Vagina (tissue), 2 donors: ENCODE results near the gene TMEM18. TPM values are rescaled to one million over a fixed set of nuclear protein-coding genes. Genes with fewer than 3 reads are reported as not detected.
A peak's percentile ranks its signal among the peaks of the same experiment; 100 is the strongest.
"Not testable (repeated sequence)": the region's sequence is repeated elsewhere in the genome, so short reads cannot be mapped to it uniquely, and the experiment has no call there.

Source experiments
- DNase-seq, 2 donors: peaks; one replicate each; pipeline ENCODE4 v3.0.0-alpha.2; 2017; ENCODE audit errors: extremely low spot score in 2 of 2
- H3K27ac ChIP-seq: fragments of 200-600 bp; sonication (generic); one replicate; pipeline ENCODE4 v1.5.1; 2019
- H3K27me3 ChIP-seq: fragments of 200-600 bp; sonication (generic); one replicate; pipeline ENCODE4 v1.5.1; 2019
- H3K36me3 ChIP-seq, 2 donors: fragments of 200-600 bp; sonication (generic); one replicate each; pipeline ENCODE4 v1.5.1; 2017 to 2019
- H3K4me1 ChIP-seq: fragments of 200-600 bp; sonication (generic); one replicate; pipeline ENCODE4 v1.5.1; 2019
- H3K4me3 ChIP-seq, 2 donors: fragments of 200-600 bp; sonication (generic); 1 replicate in 1 of 2; 2 replicates in 1 of 2; pipeline ENCODE4 v1.5.1; 2016 to 2019
- H3K9me3 ChIP-seq: fragments of 200-600 bp; sonication (generic); one replicate; pipeline ENCODE4 v1.5.1; 2019
- POLR2A ChIP-seq, 2 donors: fragments of 450-650 bp; IDR thresholded peaks; one replicate each; pipeline ENCODE4 v1.6.1; 2017; ENCODE audit warnings: antibody characterized with exemption in 2 of 2, mild to moderate bottlenecking in 2 of 2, moderate library complexity in 2 of 2
- POLR2AphosphoS5 ChIP-seq, 2 donors: sonication (generic); formaldehyde crosslinking; IDR thresholded peaks; one replicate each; pipeline ENCODE4 v1.9.0; 2017; ENCODE audit warnings: antibody characterized with exemption in 2 of 2, mild to moderate bottlenecking in 2 of 2, low read depth in 1 of 2; ENCODE audit not compliant: insufficient read depth in 1 of 2
- intact Hi-C: fragments of 100-400 bp; cut with DNase I; formaldehyde crosslinking; loops from one replicate; pipeline ENCODE4 v1.15.1; 2023
- total RNA-seq: library from RNA; depleted of rRNA; stranded (reverse); fragments of >200 nt; gene quantifications from one replicate; pipeline ENCODE4 v1.2.3, GENCODE V29; 2016
- TF ChIP-seq, protein P1 (sequence below), 3 experiments: fragments of 450-650 bp in 2 of 3; fragments of 200-600 bp in 1 of 3; sonication (generic) in 1 of 3; IDR thresholded peaks; one replicate each; pipeline ENCODE4 v1.5.1; 2017 to 2019; ENCODE audit warnings: antibody characterized with exemption in 3 of 3, mild to moderate bottlenecking in 2 of 3, moderate library complexity in 2 of 3

TMEM18 gene
- total RNA-seq, 1 donor from 2014 or later: 21.1 TPM

DNA sequence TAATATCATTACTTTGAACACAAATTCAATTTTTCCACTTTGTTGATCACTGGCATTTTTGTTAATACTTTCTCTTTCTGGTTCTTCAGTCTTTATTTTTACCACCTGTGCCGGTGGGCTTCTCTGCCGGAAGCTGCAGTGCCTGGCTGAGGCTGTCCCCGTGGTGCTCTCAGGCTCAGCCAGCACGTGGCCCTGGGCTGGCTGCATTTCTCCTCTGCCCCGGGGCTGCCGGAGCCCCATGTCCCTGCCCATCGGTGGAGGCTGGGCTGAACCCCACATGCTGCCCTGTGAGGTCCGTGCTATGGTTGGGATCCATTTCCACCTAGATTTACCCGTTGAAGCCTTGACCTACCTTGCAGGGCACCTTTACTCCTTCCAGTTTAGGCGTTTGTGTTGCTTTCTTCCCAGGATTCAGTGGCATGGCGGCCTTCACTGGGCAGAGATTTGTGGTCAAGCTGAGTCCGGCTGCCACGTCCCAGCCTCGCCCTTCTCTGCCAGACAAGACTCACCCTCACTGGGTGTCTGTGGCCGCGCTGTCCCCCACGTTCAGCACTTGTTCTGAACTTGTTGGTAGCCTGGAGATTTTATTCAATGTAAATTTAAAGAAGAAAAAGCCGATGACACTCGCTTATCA is 12.8 kb upstream of the TMEM18 start:
- Histone ChIP-seq H3K27me3 (no peaks in the 10 kb centered on the region), H3K9me3 (no peaks in the 10 kb centered on the region), H3K27ac (peak overlapping the region; percentile 5), H3K36me3 (no peaks in the 10 kb centered on the region), H3K4me3 (no peak overlapping the region), H3K4me1 (peaks cover 7% of the 10 kb centered on the region)
- no peak for TF ChIP-seq POLR2A (IDR thresholded peaks at IDR 0.05)
- no peak for DNase-seq
- intact Hi-C loops: no loop called here

DNA sequence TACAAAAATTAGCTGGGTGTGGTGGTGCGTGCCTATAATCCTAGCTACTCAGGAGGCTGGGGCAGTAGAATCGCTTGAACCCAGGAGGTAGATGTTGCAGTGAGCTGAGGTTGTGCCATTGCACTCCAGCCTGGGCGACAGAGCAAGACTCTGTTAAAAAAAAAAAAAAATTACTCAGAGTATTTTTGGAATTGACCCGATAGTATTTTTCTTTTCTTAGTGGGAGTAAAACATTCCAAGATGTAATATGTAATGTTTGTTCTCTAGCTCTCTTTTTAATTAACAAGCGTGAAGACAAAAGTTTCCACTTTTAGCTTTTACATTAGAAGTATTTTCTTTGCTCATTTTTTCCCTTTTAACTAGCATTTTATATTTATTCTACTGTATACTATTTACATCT is 12.0 kb upstream of the TMEM18 start:
- H3K4me1 ChIP-seq: peaks cover 7% of the 10 kb centered on the region
- no peak for DNase-seq
- intact Hi-C loops: no loop called here
- peak overlapping the region; percentile 20 for H3K27ac ChIP-seq
- H3K4me3 ChIP-seq: no peak overlapping the region
- TF ChIP-seq POLR2A (IDR thresholded peaks at IDR 0.05): no peak
- H3K27me3 ChIP-seq: no peaks in the 10 kb centered on the region
- no peaks in the 10 kb centered on the region for H3K9me3 ChIP-seq
- H3K36me3 ChIP-seq: no peaks in the 10 kb centered on the region

DNA sequence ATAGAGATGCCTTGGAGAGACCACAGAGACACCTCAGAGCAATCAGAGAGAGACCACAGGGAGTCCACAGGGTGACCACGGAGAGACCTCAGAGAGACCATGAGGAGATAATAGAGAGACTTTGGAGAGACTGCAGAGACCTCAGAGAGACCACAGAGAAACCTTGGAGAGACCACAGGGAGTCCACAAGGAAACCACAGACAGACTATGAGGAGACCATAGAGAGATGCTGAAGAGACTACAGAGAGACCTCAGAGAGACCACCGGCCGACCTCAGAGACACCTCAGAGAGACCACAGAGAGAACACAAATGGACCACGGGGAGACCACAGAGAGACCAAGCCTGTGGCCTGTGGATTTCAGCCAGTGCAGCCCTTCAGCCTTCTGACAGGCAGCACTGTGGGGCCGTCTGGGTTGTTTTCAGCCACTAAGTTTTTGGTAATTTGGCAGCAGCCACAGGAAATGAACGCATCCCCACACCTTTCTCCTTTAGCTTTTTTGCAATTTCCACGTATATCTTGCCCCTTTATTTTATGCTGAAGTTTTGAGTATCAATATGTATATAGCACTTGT is 11.4 kb upstream of the TMEM18 start:
- TF ChIP-seq POLR2A (IDR thresholded peaks at IDR 0.05): no peak
- TF ChIP-seq, protein P1, sequence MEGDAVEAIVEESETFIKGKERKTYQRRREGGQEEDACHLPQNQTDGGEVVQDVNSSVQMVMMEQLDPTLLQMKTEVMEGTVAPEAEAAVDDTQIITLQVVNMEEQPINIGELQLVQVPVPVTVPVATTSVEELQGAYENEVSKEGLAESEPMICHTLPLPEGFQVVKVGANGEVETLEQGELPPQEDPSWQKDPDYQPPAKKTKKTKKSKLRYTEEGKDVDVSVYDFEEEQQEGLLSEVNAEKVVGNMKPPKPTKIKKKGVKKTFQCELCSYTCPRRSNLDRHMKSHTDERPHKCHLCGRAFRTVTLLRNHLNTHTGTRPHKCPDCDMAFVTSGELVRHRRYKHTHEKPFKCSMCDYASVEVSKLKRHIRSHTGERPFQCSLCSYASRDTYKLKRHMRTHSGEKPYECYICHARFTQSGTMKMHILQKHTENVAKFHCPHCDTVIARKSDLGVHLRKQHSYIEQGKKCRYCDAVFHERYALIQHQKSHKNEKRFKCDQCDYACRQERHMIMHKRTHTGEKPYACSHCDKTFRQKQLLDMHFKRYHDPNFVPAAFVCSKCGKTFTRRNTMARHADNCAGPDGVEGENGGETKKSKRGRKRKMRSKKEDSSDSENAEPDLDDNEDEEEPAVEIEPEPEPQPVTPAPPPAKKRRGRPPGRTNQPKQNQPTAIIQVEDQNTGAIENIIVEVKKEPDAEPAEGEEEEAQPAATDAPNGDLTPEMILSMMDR (IDR thresholded peaks at IDR 0.05): no peak
- no peak for TF ChIP-seq POLR2AphosphoS5 (IDR thresholded peaks at IDR 0.05; ENCODE audit: insufficient read depth in 1 of 2, low read depth in 1 of 2)
- no peaks in the 10 kb centered on the region for H3K36me3 ChIP-seq
- no peaks in the 10 kb centered on the region for H3K9me3 ChIP-seq
- no peak overlapping the region for H3K4me3 ChIP-seq
- H3K4me1 ChIP-seq: peaks cover 7% of the 10 kb centered on the region
- H3K27ac ChIP-seq: peak overlapping the region; percentile 20
- no peak for DNase-seq
- no peaks in the 10 kb centered on the region for H3K27me3 ChIP-seq
- intact Hi-C loops: no loop called here

DNA sequence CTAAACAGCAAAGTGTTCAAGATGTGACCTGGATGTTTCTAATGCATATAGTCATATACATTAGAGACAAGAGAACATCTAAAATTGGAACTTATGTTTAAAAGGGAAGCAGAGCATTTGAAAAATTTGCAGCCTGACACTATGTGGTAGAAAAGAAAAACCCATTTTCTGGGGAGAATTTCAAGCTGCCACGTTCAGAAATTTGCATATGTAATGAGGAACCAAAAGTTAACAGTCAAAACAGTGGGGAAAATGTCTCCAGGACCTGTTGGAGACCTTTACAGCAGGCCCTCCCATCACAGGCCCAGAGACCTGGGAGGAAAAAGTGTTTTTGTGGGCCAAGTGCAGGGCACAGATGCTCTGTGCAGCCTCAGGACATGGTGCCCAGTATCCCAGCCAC is 8.2 kb upstream of the TMEM18 start:
- Histone ChIP-seq H3K27ac (no peak overlapping the region), H3K4me3 (no peak overlapping the region), H3K4me1 (peaks cover 7% of the 10 kb centered on the region), H3K27me3 (no peaks in the 10 kb centered on the region), H3K36me3 (no peaks in the 10 kb centered on the region), H3K9me3 (no peaks in the 10 kb centered on the region)
- no peak for DNase-seq
- intact Hi-C loops: no loop called here
- no peak for TF ChIP-seq POLR2A (IDR thresholded peaks at IDR 0.05)
- TF ChIP-seq, protein P1 (IDR thresholded peaks at IDR 0.05): no peak

DNA sequence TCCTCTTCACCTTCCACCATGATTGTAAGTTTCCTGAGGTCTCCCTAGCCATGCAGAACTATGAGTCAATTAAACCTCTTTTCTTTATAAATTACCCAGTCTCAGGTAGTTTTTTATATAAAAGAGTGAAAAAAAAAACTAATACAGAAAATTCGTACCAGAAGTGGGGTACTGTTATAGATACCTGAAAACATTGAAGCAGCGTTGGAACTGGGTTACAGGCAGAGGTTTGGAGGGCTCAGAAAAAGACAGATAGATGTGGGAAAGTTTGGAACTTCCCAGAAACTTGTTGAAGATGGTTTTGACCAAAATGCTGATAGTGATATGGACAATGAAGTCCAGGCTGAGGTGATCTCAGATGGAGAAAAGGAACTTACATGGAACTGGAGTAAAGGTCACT is 7.7 kb upstream of the TMEM18 start:
- intact Hi-C loops, H3K27me3 ChIP-seq, H3K4me1 ChIP-seq, H3K9me3 ChIP-seq, H3K36me3 ChIP-seq, DNase-seq, H3K27ac ChIP-seq, H3K4me3 ChIP-seq: not testable (repeated sequence)

DNA sequence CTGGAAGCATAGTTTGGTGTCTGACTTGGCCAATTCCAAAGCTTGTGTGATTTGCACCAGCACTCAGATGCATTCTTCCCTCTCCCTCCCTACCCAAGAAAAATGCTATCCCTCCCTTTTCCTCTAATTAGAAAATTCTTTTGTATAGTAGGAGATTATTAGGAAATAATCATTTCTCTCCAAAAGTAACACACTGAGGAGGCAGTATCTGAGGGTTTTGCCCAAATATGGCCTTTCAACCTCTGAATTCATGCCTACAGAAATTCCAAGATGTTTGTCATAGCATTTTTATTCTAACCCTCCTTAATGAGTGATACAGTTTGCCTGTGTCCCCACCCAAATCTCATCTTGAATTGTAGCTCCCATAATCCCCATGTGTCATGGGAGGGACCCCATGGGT is 5.0 kb upstream of the TMEM18 start:
- H3K36me3 ChIP-seq: no peaks in the 10 kb centered on the region
- no peaks in the 10 kb centered on the region for H3K27me3 ChIP-seq
- TF ChIP-seq, protein P1 (IDR thresholded peaks at IDR 0.05): no peak
- no peak for TF ChIP-seq POLR2AphosphoS5 (IDR thresholded peaks at IDR 0.05; ENCODE audit: insufficient read depth in 1 of 2, low read depth in 1 of 2)
- no peak for TF ChIP-seq POLR2A (IDR thresholded peaks at IDR 0.05)

More for the DNA sequence above, 5.0 kb upstream of the TMEM18 start:
- H3K27ac ChIP-seq: no peak overlapping the region
- peaks cover 6% of the 10 kb centered on the region for H3K4me1 ChIP-seq
- DNase-seq: no peak
- H3K4me3 ChIP-seq: no peak overlapping the region
- intact Hi-C loops: no loop called here
- no peaks in the 10 kb centered on the region for H3K9me3 ChIP-seq
